Keratinocyte (primary cell): ENCODE results near the gene PPP2R5B.

Experiments used
- CTCF ChIP-seq, 3 experiments: IDR thresholded peaks in 1 of 3; conservative IDR thresholded peaks in 1 of 3; optimal IDR thresholded peaks in 1 of 3; 2 replicates in 2 of 3; 3 replicates in 1 of 3; pipeline versions ENCODE3 to v1.5.1; 2011; ENCODE audit warnings: low read length in 3 of 3, mild to moderate bottlenecking in 3 of 3, moderate library complexity in 2 of 3, control low read depth in 1 of 3, inconsistent platforms in 1 of 3; ENCODE audit not compliant: insufficient read depth in 2 of 3; ENCODE audit errors: extremely low read depth in 1 of 3
- EZH2 ChIP-seq: IDR thresholded peaks from one replicate; pipeline ENCODE4 v1.6.1; 2012; ENCODE audit warnings: inconsistent platforms, mild to moderate bottlenecking, low read length, moderate library complexity

DNA sequence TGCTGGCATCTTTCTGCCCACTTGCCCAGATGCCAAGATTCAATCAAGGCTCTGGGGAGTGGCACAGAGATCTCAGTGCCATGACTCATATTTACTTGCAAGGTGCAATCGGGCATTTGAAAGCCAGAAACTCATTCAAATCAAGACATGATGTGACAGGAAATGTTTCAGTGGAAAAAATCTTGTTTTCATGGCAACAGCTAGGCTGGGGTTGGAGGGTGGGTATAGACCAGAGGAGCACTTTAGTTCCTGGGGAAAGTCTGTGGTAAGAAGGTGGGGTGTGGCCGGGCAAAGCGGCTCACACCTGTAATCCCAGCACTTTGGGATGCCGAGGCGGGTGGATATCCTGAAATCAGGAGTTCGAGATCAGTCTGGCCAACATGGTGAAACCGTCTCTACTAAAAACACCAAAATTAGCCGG, 46.3 kb downstream of the PPP2R5B start:
- TF ChIP-seq CTCF (optimal IDR thresholded peaks at IDR 0.05 in 1 of 3, IDR thresholded peaks at IDR 0.05 in 1 of 3, conservative IDR thresholded peaks at IDR 0.05 in 1 of 3; ENCODE audit: extremely low read depth in 1 of 3, insufficient read depth in 2 of 3, low read length in 3 of 3): no peak
- TF ChIP-seq EZH2: no peak
